NCI-H1092 (cell line): ENCODE data around the gene IRAK3.
"Not testable (repeated sequence)": the region's sequence is repeated elsewhere in the genome, so short reads cannot be mapped to it uniquely, and the experiment has no call there.

Experiments used
- DNase-seq: peaks from one replicate; lab custom pipeline; 2025; lab: John Stamatoyannopoulos, UW

The IRAK3 gene

GRCh38 chr12:66174391-66175325 is 14.4 kb upstream of the IRAK3 start:
- DNase-seq, result not testable (repeated sequence)

GRCh38 chr12:66176105-66176900 is 12.7 kb upstream of the IRAK3 start:
- DNase-seq, result no peak

DNA sequence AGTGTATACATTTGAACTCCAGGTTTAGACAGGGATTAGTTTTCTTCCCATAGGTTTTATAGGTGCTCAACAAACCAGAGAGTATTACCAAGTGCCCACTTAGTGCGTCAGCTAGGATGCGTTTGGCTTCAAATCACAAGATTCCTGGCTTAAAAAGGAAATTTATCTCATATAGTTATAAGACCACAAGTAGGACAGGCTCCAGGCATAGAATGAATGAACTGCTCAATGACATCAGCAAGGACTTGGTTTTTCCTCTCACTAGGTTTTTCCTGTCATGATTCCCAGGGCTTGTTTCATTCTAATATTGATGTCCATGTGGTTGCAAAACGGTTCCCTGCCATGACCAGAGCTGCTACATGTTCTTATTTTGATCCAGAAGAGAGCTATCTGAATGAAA is 6.1 kb upstream of the IRAK3 start:
- no peak for DNase-seq

DNA sequence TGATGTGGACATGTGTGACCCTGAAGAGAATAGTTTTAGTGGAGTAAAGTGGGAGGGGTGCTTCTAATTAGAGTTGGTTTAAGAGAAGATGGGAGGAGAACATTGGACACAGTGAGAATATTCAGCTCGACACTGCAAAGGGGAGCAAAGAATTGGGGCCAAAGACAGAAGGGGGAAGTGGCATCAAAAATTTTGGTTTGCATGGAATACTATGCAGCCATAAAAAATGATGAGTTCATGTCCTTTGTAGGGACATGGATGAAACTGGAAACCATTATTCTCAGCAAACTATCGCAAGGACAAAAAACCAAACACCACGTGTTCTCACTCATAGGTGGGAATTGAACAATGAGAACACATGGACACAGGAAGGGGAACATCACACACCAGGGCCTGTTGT is 4.2 kb upstream of the IRAK3 start:
- DNase-seq, result not testable (repeated sequence)

DNA sequence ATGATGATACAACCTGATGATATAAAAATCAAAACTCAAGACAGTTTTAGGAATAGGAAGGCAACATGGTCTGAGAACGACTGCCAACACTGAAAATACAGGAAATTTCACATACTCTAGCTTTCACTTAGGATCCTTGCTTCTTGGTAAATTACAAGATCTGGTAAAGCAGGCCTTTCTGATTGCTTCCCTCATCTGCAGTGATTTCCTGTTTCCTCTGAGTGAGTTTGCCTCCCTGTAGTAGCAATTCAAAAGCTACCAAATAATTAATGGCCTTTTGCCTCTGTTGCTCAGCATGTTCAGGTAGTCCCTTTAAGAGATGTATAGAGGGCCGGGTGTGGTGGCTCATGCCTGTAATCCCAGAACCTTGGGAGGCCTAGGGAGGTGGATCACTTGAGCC is 2.0 kb upstream of the IRAK3 start:
- DNase-seq, result no peak

GRCh38 chr12:66187821-66188220 is 1.2 kb upstream of the IRAK3 start:
- no peak for DNase-seq

GRCh38 chr12:66189486-66189843 is 451 bp downstream of the IRAK3 start:
- DNase-seq, result no peak

- DNase-seq, result no peak
Measured at GRCh38 chr12:66189889-66190288, 875 bp downstream of the IRAK3 start.

GRCh38 chr12:66190519-66191370 is 1.7 kb downstream of the IRAK3 start:
- DNase-seq, result no peak

GRCh38 chr12:66191547-66192126 is 2.6 kb downstream of the IRAK3 start:
- DNase-seq, result peak; percentile 24

- no peak for DNase-seq
Measured at GRCh38 chr12:66194122-66194521, 5.1 kb downstream of the IRAK3 start.

DNA sequence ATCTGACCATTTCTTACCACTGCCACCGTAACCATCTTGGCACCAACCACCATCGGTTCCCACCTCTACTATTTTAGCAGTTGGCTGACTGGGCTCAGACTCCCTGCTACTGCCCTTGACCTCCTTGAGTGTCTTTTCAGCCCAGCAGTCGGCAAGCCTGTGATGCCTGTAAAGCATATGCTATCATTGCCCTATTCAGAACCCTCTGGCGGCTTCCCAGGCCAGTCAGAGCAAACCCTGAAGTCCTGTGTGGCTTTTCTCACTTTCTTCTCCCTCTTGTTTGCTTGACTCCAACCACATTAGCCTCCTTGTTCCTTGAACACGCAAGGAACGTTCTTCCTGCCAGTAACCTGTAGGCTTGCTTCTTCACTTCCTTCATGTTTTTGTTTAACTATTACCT is 6.2 kb downstream of the IRAK3 start:
- DNase-seq, result no peak

DNA sequence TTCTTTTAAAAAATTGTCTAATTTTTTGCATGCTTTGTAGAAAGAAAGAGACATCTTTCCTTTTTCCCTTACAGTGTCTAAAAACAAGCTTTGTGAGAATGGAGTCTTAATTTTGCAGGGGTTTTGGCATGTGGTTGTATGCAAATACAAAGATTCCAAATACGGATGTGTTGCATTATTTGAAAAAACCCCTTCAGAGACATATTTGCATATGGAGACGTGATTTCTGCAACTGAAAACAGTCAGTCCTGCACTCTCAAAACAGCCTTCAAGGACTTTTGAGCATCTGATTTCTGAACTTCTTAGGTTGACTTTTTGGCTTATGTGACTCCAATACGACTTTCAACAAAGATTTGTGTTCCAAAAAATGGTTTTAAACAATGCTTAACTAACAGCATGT is 7.8 kb downstream of the IRAK3 start:
- DNase-seq, result no peak

GRCh38 chr12:66197495-66197921 is 8.5 kb downstream of the IRAK3 start:
- no peak for DNase-seq

- no peak for DNase-seq
Measured at GRCh38 chr12:66199141-66199540, 10.1 kb downstream of the IRAK3 start.

DNA sequence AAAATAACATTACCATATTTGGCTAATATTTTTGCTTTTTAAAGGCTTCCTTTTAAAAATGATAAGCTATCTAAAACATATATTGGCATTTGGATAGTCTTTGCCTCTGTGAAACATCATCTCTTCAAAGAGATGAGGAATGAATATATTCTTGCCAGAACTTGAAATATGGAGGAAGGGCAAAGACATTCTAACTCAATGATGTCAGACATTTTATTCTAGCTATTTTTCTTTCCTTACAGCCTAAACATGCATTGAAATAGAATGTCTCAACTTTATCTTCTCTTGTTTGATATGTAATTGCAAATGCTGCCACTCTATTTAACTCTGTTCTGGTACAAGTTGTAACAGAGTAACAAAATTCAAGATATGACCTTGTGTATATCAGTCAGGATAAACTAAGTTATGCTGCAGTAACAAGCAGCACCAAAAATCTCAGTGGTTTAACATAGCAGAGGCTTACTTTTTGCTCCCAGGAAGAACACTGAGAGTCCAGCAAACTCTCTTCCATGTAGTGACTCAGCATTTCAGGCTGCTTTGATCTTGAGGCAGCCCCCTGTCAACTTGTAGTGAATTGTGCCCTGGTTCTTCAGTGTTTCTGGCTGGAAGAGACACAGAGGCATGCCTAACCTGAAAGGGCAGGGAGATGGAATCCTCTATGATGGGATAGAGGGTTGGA is 11.0 kb downstream of the IRAK3 start:
- no peak for DNase-seq

GRCh38 chr12:66203820-66204219 is 14.8 kb downstream of the IRAK3 start:
- no peak for DNase-seq

DNA sequence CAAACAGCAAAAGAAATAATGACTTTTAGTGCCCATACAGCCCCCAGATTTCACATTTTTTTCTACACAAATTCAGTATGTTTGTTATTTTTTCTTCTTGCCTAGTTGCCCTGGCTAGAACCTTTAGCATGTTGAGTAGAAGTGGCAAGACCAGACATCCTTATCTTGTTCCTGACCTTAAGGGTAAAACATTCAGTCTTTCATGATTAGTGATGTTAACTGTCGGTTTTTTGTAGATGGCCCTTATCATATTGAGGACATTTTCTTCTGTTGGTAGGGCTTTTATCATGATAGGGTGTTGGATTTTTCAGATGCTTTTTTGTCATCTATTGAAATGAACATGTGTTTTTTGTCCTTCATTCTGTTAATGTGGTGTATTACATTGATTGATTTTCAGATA is 17.1 kb downstream of the IRAK3 start:
- no peak for DNase-seq

DNA sequence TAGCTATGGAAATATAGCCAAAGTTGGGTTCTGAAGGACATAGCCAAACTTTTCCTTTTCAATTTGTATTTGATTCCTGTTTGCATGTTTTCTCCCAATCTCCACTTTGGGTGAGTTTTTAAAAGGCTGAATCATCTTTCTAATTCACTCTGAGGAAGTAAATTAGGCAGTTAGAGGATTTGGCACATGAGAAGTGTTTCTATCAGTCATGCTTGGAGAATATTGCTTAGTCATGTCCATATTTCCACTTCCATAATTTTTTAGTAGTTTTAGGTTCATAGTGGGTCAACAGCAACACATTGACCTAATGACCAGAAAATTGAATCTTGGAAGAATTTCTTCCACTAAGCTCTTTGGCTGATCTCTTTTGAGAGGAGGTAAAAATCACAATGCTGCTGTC is 21.8 kb downstream of the IRAK3 start:
- DNase-seq, result no peak

GRCh38 chr12:66211573-66211972 is 22.6 kb downstream of the IRAK3 start:
- DNase-seq, result not testable (repeated sequence)

- not testable (repeated sequence) for DNase-seq
Measured at GRCh38 chr12:66213011-66213410, 24.0 kb downstream of the IRAK3 start.
